ENCODE data around the gene GFOD1. TPM values are rescaled to one million over a fixed set of nuclear protein-coding genes. Genes with fewer than 3 reads are reported as not detected.

GFOD1 gene
- polyA plus RNA-seq, 1 of the 3 experiments (the other 2 are of a cell fraction): 1.6 TPM

GRCh38 chr6:13508711-13509705 is 21.6 kb upstream of the GFOD1 start:
- no peak overlapping the region for H3K4me3 ChIP-seq (ENCODE audit: low read depth in 2 of 2, low read length in 1 of 2)
- H3K36me3 ChIP-seq (replicated peaks in 1 of 2; ENCODE audit: control insufficient read depth in 1 of 2, insufficient read depth in 2 of 2, low read length in 1 of 2): no peaks in the 10 kb centered on the region
- CTCF ChIA-PET: interaction anchor here (0.8 to 1.4 kb wide), 3 partner anchors 15 to 29 kb away, joined by 3 to 5 read pairs (median 3); no protein-coding TSS in a partner anchor
- DNase-seq: no peak
- H3K9ac ChIP-seq: no peak overlapping the region
- 62% methylated on average over 13 of the region's 13 CpGs for WGBS (ENCODE audit: low lambda C conversion rate)
- TF ChIP-seq CHD2 (IDR thresholded peaks at IDR 0.05; ENCODE audit: low read length, partially characterized antibody) (no peak), MEF2A (IDR thresholded peaks at IDR 0.05; ENCODE audit: borderline replicate concordance, low read depth) (peak; percentile 38; the same call in 1 of the 2 replicates)
- no peak overlapping the region; a peak in 1 of 4 replicates for H3K27ac ChIP-seq (ENCODE audit: low read depth in 2 of 2, low read length in 1 of 2)
- POLR2A ChIA-PET: no interaction called here
- H3K4me1 ChIP-seq (ENCODE audit: control insufficient read depth in 1 of 2, insufficient read depth in 2 of 2, low read depth in 1 of 2, low read length in 1 of 2): no peaks in the 10 kb centered on the region; a peak in 1 of 4 replicates
- H4K20me1 ChIP-seq (ENCODE audit: insufficient read depth): no peaks in the 10 kb centered on the region
- H3K9me3 ChIP-seq: no peaks in the 10 kb centered on the region
- H2AFZ ChIP-seq (ENCODE audit: low read depth): no peak overlapping the region
- H3F3A ChIP-seq (replicated peaks; ENCODE audit: insufficient read depth): no peaks in the 10 kb centered on the region
- H3K27me3 ChIP-seq (ENCODE audit: insufficient read depth): no peaks in the 10 kb centered on the region
- H3K79me2 ChIP-seq (ENCODE audit: insufficient read depth): no peaks in the 10 kb centered on the region
- no peak overlapping the region for H3K4me2 ChIP-seq
- H3K9me2 ChIP-seq: no peaks in the 10 kb centered on the region

DNA sequence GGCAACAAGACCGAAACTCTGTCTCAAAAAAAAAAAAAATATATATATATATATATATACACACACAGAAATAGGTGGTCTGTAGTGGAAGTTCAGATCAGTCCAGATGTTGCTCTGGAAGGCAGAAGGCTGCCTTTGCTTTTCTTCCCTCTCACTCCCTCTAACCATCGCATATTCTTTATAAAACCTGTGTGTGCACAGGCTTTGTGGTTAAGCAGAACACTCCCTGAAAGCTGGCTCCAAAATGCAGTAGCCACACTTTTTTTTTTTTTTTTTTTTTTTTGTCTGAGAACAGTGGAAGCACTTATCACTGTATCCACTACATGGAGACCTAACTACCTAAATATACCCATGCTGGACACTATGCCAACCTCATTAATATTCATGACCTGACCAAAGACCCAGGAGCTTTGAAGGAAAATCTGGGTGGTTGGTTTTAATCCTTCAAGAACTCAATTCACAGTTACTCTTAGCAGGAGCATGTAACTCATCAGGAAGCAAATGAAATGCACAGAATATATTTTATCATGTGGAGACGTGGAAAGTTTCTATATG is 20.0 kb upstream of the GFOD1 start:
- H3K4me3 ChIP-seq (ENCODE audit: low read depth in 2 of 2, low read length in 1 of 2): no peak overlapping the region
- no peaks in the 10 kb centered on the region for H3K36me3 ChIP-seq (replicated peaks in 1 of 2; ENCODE audit: control insufficient read depth in 1 of 2, insufficient read depth in 2 of 2, low read length in 1 of 2)
- POLR2A ChIA-PET: no interaction called here
- no peaks in the 10 kb centered on the region for H4K20me1 ChIP-seq (ENCODE audit: insufficient read depth)
- no peak overlapping the region for H2AFZ ChIP-seq (ENCODE audit: low read depth)
- no peak overlapping the region for H3K4me2 ChIP-seq
- CTCF ChIA-PET: no interaction called here
- H3K9me3 ChIP-seq: no peaks in the 10 kb centered on the region
- H3K27ac ChIP-seq (ENCODE audit: low read depth in 2 of 2, low read length in 1 of 2): no peak overlapping the region
- H3F3A ChIP-seq (replicated peaks; ENCODE audit: insufficient read depth): no peaks in the 10 kb centered on the region
- 84% methylated on average over 3 of the region's 3 CpGs for WGBS (ENCODE audit: low lambda C conversion rate)
- TF ChIP-seq, protein P1, sequence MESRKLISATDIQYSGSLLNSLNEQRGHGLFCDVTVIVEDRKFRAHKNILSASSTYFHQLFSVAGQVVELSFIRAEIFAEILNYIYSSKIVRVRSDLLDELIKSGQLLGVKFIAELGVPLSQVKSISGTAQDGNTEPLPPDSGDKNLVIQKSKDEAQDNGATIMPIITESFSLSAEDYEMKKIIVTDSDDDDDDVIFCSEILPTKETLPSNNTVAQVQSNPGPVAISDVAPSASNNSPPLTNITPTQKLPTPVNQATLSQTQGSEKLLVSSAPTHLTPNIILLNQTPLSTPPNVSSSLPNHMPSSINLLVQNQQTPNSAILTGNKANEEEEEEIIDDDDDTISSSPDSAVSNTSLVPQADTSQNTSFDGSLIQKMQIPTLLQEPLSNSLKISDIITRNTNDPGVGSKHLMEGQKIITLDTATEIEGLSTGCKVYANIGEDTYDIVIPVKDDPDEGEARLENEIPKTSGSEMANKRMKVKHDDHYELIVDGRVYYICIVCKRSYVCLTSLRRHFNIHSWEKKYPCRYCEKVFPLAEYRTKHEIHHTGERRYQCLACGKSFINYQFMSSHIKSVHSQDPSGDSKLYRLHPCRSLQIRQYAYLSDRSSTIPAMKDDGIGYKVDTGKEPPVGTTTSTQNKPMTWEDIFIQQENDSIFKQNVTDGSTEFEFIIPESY (IDR thresholded peaks at IDR 0.05; ENCODE audit: borderline replicate concordance, low read depth): no peak
- TF ChIP-seq MAX (IDR thresholded peaks at IDR 0.05; ENCODE audit: low read depth) (no peak), EZH2phosphoT487 (IDR thresholded peaks at IDR 0.05; ENCODE audit: borderline replicate concordance, low read depth) (no peak), RCOR1 (IDR thresholded peaks at IDR 0.05; ENCODE audit: low read length) (no peak), RAD21 (IDR thresholded peaks at IDR 0.05; ENCODE audit: low read length) (no peak), ELF1 (IDR thresholded peaks at IDR 0.05) (no peak), SMC3 (IDR thresholded peaks at IDR 0.05; ENCODE audit: low read depth, low read length) (no peak), SIN3A (IDR thresholded peaks at IDR 0.05; ENCODE audit: borderline replicate concordance, low read depth, low read length) (no peak), YY1 (IDR thresholded peaks at IDR 0.05; ENCODE audit: low read depth) (no peak)
- TF ChIP-seq, protein P2, sequence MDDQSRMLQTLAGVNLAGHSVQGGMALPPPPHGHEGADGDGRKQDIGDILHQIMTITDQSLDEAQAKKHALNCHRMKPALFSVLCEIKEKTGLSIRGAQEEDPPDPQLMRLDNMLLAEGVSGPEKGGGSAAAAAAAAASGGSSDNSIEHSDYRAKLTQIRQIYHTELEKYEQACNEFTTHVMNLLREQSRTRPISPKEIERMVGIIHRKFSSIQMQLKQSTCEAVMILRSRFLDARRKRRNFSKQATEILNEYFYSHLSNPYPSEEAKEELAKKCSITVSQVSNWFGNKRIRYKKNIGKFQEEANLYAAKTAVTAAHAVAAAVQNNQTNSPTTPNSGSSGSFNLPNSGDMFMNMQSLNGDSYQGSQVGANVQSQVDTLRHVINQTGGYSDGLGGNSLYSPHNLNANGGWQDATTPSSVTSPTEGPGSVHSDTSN (IDR thresholded peaks at IDR 0.05): no peak
- TF ChIP-seq, protein P3, sequence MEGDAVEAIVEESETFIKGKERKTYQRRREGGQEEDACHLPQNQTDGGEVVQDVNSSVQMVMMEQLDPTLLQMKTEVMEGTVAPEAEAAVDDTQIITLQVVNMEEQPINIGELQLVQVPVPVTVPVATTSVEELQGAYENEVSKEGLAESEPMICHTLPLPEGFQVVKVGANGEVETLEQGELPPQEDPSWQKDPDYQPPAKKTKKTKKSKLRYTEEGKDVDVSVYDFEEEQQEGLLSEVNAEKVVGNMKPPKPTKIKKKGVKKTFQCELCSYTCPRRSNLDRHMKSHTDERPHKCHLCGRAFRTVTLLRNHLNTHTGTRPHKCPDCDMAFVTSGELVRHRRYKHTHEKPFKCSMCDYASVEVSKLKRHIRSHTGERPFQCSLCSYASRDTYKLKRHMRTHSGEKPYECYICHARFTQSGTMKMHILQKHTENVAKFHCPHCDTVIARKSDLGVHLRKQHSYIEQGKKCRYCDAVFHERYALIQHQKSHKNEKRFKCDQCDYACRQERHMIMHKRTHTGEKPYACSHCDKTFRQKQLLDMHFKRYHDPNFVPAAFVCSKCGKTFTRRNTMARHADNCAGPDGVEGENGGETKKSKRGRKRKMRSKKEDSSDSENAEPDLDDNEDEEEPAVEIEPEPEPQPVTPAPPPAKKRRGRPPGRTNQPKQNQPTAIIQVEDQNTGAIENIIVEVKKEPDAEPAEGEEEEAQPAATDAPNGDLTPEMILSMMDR (IDR thresholded peaks at IDR 0.05): no peak
- TF ChIP-seq, protein P4, sequence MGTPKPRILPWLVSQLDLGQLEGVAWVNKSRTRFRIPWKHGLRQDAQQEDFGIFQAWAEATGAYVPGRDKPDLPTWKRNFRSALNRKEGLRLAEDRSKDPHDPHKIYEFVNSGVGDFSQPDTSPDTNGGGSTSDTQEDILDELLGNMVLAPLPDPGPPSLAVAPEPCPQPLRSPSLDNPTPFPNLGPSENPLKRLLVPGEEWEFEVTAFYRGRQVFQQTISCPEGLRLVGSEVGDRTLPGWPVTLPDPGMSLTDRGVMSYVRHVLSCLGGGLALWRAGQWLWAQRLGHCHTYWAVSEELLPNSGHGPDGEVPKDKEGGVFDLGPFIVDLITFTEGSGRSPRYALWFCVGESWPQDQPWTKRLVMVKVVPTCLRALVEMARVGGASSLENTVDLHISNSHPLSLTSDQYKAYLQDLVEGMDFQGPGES (IDR thresholded peaks at IDR 0.05; ENCODE audit: low read depth, low read length): no peak
- no peaks in the 10 kb centered on the region for H3K27me3 ChIP-seq (ENCODE audit: insufficient read depth)
- no peaks in the 10 kb centered on the region for H3K9me2 ChIP-seq
- H3K79me2 ChIP-seq (ENCODE audit: insufficient read depth): no peaks in the 10 kb centered on the region
- no peaks in the 10 kb centered on the region; a peak in 1 of 4 replicates for H3K4me1 ChIP-seq (ENCODE audit: control insufficient read depth in 1 of 2, insufficient read depth in 2 of 2, low read depth in 1 of 2, low read length in 1 of 2)
- DNase-seq: no peak
- no peak overlapping the region for H3K9ac ChIP-seq
